ENCODE data around the gene C19orf12.
"Not testable (repeated sequence)": the region's sequence is repeated elsewhere in the genome, so short reads cannot be mapped to it uniquely, and the experiment has no call there.

Gene C19orf12

GRCh38 chr19:29731331-29731850, 16.3 kb upstream of the C19orf12 start:
- no peak for DNase-seq (ENCODE audit: low read depth in 2 of 3, low spot score in 1 of 3)

- no peak for DNase-seq (ENCODE audit: low read depth in 2 of 3, low spot score in 1 of 3)
These were observed 12.8 kb upstream of the C19orf12 start for GRCh38 chr19:29727906-29728305.

- DNase-seq (ENCODE audit: low read depth in 2 of 3, low spot score in 1 of 3) = no peak
These were observed 9.7 kb upstream of the C19orf12 start for GRCh38 chr19:29724746-29725145.

- no peak for DNase-seq (ENCODE audit: low read depth in 2 of 3, low spot score in 1 of 3)
These were observed 9.1 kb upstream of the C19orf12 start for GRCh38 chr19:29724102-29724641.

GRCh38 chr19:29717051-29717450, 2.0 kb upstream of the C19orf12 start:
- DNase-seq (ENCODE audit: low read depth in 2 of 3, low spot score in 1 of 3) = no peak

- DNase-seq (ENCODE audit: low read depth in 2 of 3, low spot score in 1 of 3) = no peak
These were observed 880 bp upstream of the C19orf12 start for GRCh38 chr19:29715701-29716581.

- DNase-seq (ENCODE audit: low read depth in 2 of 3, low spot score in 1 of 3) = no peak
These were observed 599 bp downstream of the C19orf12 start for GRCh38 chr19:29714371-29714952.

GRCh38 chr19:29712744-29713516, 2.1 kb downstream of the C19orf12 start:
- no peak for DNase-seq (ENCODE audit: low read depth in 2 of 3, low spot score in 1 of 3)

- DNase-seq (ENCODE audit: low read depth in 2 of 3, low spot score in 1 of 3) = no peak
These were observed 3.4 kb downstream of the C19orf12 start for GRCh38 chr19:29711584-29712132.

- DNase-seq (ENCODE audit: low read depth in 2 of 3, low spot score in 1 of 3) = not testable (repeated sequence)
These were observed 5.6 kb downstream of the C19orf12 start for GRCh38 chr19:29709440-29709798.

GRCh38 chr19:29708554-29709439, 6.3 kb downstream of the C19orf12 start:
- DNase-seq (ENCODE audit: low read depth in 2 of 3, low spot score in 1 of 3) = no peak

GRCh38 chr19:29706635-29707034, 8.4 kb downstream of the C19orf12 start:
- DNase-seq (ENCODE audit: low read depth in 2 of 3, low spot score in 1 of 3) = no peak

- no peak for DNase-seq (ENCODE audit: low read depth in 2 of 3, low spot score in 1 of 3)
These were observed 9.4 kb downstream of the C19orf12 start for GRCh38 chr19:29705706-29706105.

GRCh38 chr19:29704562-29705558, 10.2 kb downstream of the C19orf12 start:
- DNase-seq (ENCODE audit: low read depth in 2 of 3, low spot score in 1 of 3) = no peak

GRCh38 chr19:29702963-29703320, 12.1 kb downstream of the C19orf12 start:
- no peak for DNase-seq (ENCODE audit: low read depth in 2 of 3, low spot score in 1 of 3)

GRCh38 chr19:29702161-29702962, 12.7 kb downstream of the C19orf12 start:
- DNase-seq (ENCODE audit: low read depth in 2 of 3, low spot score in 1 of 3) = no peak

GRCh38 chr19:29700498-29700897, 14.6 kb downstream of the C19orf12 start:
- no peak for DNase-seq (ENCODE audit: low read depth in 2 of 3, low spot score in 1 of 3)

- DNase-seq (ENCODE audit: low read depth in 2 of 3, low spot score in 1 of 3) = no peak
These were observed 15.2 kb downstream of the C19orf12 start for GRCh38 chr19:29699861-29700260.
